ENCODE results near the gene TEX13C. TPM values are rescaled to one million over a fixed set of nuclear protein-coding genes. Genes with fewer than 3 reads are reported as not detected.
"Not testable (repeated sequence)": the region's sequence is repeated elsewhere in the genome, so short reads cannot be mapped to it uniquely, and the experiment has no call there.

Gene TEX13C
- total RNA-seq, 1 donor from 2014 or later = not detected

DNA sequence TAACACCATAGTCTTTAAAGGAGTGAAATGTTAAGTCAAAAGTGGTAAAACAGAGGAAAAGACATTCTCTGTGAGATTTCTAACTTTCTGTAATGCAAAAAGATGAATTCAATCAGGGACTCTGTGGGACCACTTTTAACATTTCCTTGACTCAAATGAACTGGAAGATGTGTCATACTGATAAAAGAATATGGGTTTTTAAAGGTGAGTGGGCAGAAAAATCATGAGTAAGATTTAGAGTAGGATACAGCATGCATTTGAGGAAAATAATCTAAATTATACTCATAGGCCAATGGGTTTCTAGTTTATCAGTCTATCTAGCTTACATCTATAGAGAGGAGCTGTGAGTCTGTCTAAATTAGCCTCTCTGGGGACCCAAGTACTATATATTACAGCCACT, 11.0 kb upstream of the TEX13C start:
- H3K27me3 Mint-ChIP-seq = no peaks in the 10 kb centered on the region
- intact Hi-C loops (cut with micrococcal nuclease) = no loop called here
- H3K36me3 Mint-ChIP-seq (ENCODE audit: low read depth) = no peaks in the 10 kb centered on the region
- no peak for ATAC-seq (ENCODE audit: low read depth)
- CTCF ChIA-PET = no interaction called here
- POLR2A ChIA-PET = no interaction called here
- TF ChIP-seq, protein P1, sequence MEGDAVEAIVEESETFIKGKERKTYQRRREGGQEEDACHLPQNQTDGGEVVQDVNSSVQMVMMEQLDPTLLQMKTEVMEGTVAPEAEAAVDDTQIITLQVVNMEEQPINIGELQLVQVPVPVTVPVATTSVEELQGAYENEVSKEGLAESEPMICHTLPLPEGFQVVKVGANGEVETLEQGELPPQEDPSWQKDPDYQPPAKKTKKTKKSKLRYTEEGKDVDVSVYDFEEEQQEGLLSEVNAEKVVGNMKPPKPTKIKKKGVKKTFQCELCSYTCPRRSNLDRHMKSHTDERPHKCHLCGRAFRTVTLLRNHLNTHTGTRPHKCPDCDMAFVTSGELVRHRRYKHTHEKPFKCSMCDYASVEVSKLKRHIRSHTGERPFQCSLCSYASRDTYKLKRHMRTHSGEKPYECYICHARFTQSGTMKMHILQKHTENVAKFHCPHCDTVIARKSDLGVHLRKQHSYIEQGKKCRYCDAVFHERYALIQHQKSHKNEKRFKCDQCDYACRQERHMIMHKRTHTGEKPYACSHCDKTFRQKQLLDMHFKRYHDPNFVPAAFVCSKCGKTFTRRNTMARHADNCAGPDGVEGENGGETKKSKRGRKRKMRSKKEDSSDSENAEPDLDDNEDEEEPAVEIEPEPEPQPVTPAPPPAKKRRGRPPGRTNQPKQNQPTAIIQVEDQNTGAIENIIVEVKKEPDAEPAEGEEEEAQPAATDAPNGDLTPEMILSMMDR (IDR thresholded peaks at IDR 0.05) = no peak
- H3K9me3 Mint-ChIP-seq = peaks cover 5% of the 10 kb centered on the region
- H3K27ac Mint-ChIP-seq = no peak overlapping the region
- no peak for DNase-seq
- H3K4me3 Mint-ChIP-seq = no peak overlapping the region
- no peaks in the 10 kb centered on the region for H3K4me1 Mint-ChIP-seq

DNA sequence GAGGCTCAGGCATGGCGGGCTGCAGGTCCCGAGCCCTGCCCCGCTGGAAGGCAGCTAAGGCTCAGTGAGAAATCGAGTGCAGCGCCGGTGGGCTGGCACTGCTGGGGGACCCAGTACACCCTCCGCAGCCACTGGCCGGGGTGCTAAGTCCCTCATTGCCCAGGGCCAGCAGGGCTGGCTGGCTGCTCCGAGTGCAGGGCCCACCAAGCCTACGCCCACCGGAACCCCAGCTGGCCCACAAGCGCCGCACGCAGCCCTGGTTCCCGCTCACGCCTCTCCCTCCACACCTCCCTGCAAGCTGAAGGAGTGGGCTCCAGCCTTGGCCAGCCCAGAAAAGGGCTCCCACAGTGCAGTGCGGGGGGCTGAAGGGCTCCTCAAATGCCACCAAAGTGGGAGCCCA, 505 bp upstream of the TEX13C start:
- CTCF ChIA-PET; intact Hi-C loops (cut with micrococcal nuclease); H3K36me3 Mint-ChIP-seq (ENCODE audit: low read depth); ATAC-seq (ENCODE audit: low read depth); H3K4me1 Mint-ChIP-seq; DNase-seq; H3K27me3 Mint-ChIP-seq; H3K4me3 Mint-ChIP-seq; H3K9me3 Mint-ChIP-seq; H3K27ac Mint-ChIP-seq; POLR2A ChIA-PET: not testable (repeated sequence)

DNA sequence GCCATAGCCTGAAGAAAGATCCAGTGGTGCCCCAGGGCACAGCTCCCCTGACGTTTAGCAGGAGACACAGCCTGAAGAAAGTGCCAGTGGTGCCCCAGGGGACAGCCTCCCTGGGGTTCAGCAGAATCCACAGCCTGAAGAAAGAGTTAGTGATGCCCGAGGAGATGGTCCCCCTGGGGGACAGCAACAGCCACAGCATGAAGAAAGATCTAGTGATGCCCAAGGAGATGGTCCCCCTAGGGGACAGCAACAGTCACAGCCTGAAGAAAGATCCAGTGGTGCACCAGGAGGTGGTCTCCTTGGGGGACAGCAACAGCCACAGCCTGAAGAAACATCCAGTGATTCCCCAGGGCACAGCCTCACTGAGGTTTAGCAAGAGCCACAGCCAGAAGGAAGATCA, 2.8 kb downstream of the TEX13C start:
- H3K4me3 Mint-ChIP-seq = no peak overlapping the region
- H3K9me3 Mint-ChIP-seq = no peaks in the 10 kb centered on the region
- no peak for DNase-seq
- intact Hi-C loops (cut with micrococcal nuclease) = no loop called here
- no peaks in the 10 kb centered on the region for H3K4me1 Mint-ChIP-seq
- POLR2A ChIA-PET = no interaction called here
- TF ChIP-seq, protein P1 (IDR thresholded peaks at IDR 0.05) = no peak
- ATAC-seq (ENCODE audit: low read depth) = no peak
- no peaks in the 10 kb centered on the region for H3K36me3 Mint-ChIP-seq (ENCODE audit: low read depth)
- H3K27ac Mint-ChIP-seq = no peak overlapping the region
- no peaks in the 10 kb centered on the region for H3K27me3 Mint-ChIP-seq
- CTCF ChIA-PET = no interaction called here

DNA sequence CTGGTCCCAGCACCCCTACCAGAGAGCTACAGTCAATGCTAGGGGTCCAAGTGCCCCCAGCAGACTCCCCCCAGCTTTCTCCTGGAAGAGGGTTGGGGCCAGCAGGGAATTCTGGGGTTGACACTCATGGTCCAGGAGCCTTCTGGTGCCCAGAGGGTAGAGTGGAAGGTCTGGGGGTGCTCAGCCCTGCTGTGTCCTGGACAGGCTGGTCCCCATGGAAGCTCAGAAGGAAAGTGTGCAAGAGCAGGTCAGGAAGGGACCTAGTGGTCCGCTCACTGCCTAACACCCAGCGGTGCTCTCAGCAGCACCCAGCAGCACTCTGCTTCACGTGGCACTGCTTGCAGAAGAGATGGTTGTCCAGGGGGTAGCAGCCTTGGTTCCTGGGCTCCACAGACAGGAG, 6.9 kb downstream of the TEX13C start:
- Mint-ChIP-seq H3K4me1 (no peaks in the 10 kb centered on the region), H3K4me3 (no peak overlapping the region), H3K27ac (no peak overlapping the region), H3K27me3 (no peaks in the 10 kb centered on the region), H3K9me3 (no peaks in the 10 kb centered on the region), H3K36me3 (ENCODE audit: low read depth) (no peaks in the 10 kb centered on the region)
- DNase-seq (no peak), ATAC-seq (ENCODE audit: low read depth) (no peak)
- TF ChIP-seq, protein P1 (IDR thresholded peaks at IDR 0.05) = no peak
- intact Hi-C loops (cut with micrococcal nuclease) = no loop called here
- ChIA-PET CTCF (no interaction called here), POLR2A (no interaction called here)

DNA sequence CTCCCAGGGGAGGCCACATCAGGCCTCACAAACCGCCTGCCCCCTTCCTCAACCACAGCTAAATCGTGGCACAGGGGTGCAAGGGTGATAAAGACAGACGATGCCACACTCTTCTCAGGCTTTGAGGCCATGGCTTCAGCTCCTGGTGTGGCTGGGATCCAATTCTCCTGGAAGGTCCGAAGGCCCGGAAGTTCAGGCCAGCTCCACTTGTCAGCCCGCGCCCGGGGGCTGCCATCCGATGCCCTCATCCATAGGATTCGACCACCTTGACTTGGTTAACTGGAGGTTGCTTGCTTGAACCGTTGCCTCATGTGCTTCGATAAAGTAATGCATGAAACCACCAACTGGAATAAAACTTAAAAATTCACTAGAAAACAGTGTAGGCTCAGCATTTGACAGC, 8.2 kb downstream of the TEX13C start:
- Mint-ChIP-seq H3K9me3 (no peaks in the 10 kb centered on the region), H3K4me3 (no peak overlapping the region), H3K27ac (no peak overlapping the region), H3K36me3 (ENCODE audit: low read depth) (no peaks in the 10 kb centered on the region), H3K27me3 (no peaks in the 10 kb centered on the region), H3K4me1 (no peaks in the 10 kb centered on the region)
- TF ChIP-seq, protein P1 (IDR thresholded peaks at IDR 0.05) = no peak
- intact Hi-C loops (cut with micrococcal nuclease) = no loop called here
- ChIA-PET POLR2A (no interaction called here), CTCF (no interaction called here)
- DNase-seq (no peak), ATAC-seq (ENCODE audit: low read depth) (no peak)

DNA sequence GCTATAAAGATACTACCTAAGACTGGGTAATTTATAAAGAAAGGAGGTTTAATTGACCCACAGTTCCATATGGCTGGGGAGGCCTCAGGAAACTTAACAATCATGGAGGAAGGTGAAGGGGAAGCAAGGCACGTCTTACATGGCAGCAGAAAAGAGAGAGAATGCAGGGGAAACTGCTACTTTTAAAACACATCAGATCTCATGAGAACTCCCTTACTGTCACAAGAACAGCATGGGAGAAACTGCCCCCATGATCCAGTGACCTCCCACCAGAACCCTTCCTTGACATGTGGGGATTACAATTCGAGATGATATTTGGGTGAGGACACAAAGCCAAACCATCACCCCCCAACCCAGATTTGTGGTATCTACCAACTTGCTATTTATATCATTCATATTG, 13.9 kb downstream of the TEX13C start:
- intact Hi-C loops (cut with micrococcal nuclease) = no loop called here
- H3K36me3 Mint-ChIP-seq (ENCODE audit: low read depth) = no peaks in the 10 kb centered on the region
- no peaks in the 10 kb centered on the region for H3K9me3 Mint-ChIP-seq
- ATAC-seq (ENCODE audit: low read depth) (no peak), DNase-seq (no peak)
- ChIA-PET POLR2A (no interaction called here), CTCF (no interaction called here)
- no peak overlapping the region for H3K4me3 Mint-ChIP-seq
- H3K4me1 Mint-ChIP-seq = no peaks in the 10 kb centered on the region
- TF ChIP-seq, protein P1 (IDR thresholded peaks at IDR 0.05) = no peak
- H3K27ac Mint-ChIP-seq = no peak overlapping the region
- no peaks in the 10 kb centered on the region for H3K27me3 Mint-ChIP-seq

Measured in activated B cell treated with CpG ODN at 0.5 μM for 24 hours (primary cell).